ENCODE data around the gene STT3B.

The STT3B gene

GRCh38 chr3:31536497-31536896 is 3.8 kb downstream of the STT3B start:
- Histone ChIP-seq H3K4me2 (ENCODE audit: low read depth, low read length) (no peak overlapping the region; the same call in 1 of the 2 replicates), H3K27ac (ENCODE audit: low read length) (no peak overlapping the region), H2AFZ (ENCODE audit: low read length) (no peak overlapping the region), H3F3A (ENCODE audit: insufficient read depth, low read length) (peaks cover 14% of the 10 kb centered on the region), H3K27me3 (replicated peaks; ENCODE audit: insufficient read depth, low read length) (no peaks in the 10 kb centered on the region), H3K79me2 (ENCODE audit: low read length) (peaks cover 85% of the 10 kb centered on the region), H3K4me3 (ENCODE audit: low read length) (no peak overlapping the region), H3K9me2 (replicated peaks; ENCODE audit: insufficient read depth, low read length) (no peaks in the 10 kb centered on the region), H3K4me1 (ENCODE audit: low read length) (no peaks in the 10 kb centered on the region; the same call in 1 of the 2 replicates), H3K9me3 (replicated peaks; ENCODE audit: insufficient read depth, low read length) (no peaks in the 10 kb centered on the region), H3K36me3 (replicated peaks; ENCODE audit: insufficient read depth, low read length) (no peaks in the 10 kb centered on the region; the same call in 1 of the 2 replicates), H4K20me1 (ENCODE audit: insufficient read depth, low read length) (peaks cover 67% of the 10 kb centered on the region), H3K9ac (ENCODE audit: low read length) (no peak overlapping the region)
- TF ChIP-seq EZH2phosphoT487 (IDR thresholded peaks at IDR 0.05; ENCODE audit: low read length) (no peak), CTCF (IDR thresholded peaks at IDR 0.05; ENCODE audit: low read length) (no peak), EZH2 (optimal IDR thresholded peaks at IDR 0.05; ENCODE audit: low read depth, low read length) (no peak)
- DNase-seq = no peak

GRCh38 chr3:31538801-31539200 is 6.1 kb downstream of the STT3B start:
- no peak overlapping the region for H3K4me2 ChIP-seq (ENCODE audit: low read depth, low read length)
- no peak overlapping the region for H3K4me3 ChIP-seq (ENCODE audit: low read length)
- no peak overlapping the region for H3K27ac ChIP-seq (ENCODE audit: low read length)
- H3K79me2 ChIP-seq (ENCODE audit: low read length) = peaks cover 100% of the 10 kb centered on the region
- no peak for TF ChIP-seq CTCF (IDR thresholded peaks at IDR 0.05; ENCODE audit: low read length)
- no peak for TF ChIP-seq EZH2 (optimal IDR thresholded peaks at IDR 0.05; ENCODE audit: low read depth, low read length)
- TF ChIP-seq EZH2phosphoT487 (IDR thresholded peaks at IDR 0.05; ENCODE audit: low read length) = no peak
- H3F3A ChIP-seq (ENCODE audit: insufficient read depth, low read length) = peaks cover 7% of the 10 kb centered on the region; the same call in 1 of the 2 replicates
- H3K9me2 ChIP-seq (replicated peaks; ENCODE audit: insufficient read depth, low read length) = no peaks in the 10 kb centered on the region
- no peak overlapping the region for H2AFZ ChIP-seq (ENCODE audit: low read length)
- no peaks in the 10 kb centered on the region for H3K27me3 ChIP-seq (replicated peaks; ENCODE audit: insufficient read depth, low read length)
- H3K36me3 ChIP-seq (replicated peaks; ENCODE audit: insufficient read depth, low read length) = no peaks in the 10 kb centered on the region; the same call in 1 of the 2 replicates
- H3K9me3 ChIP-seq (replicated peaks; ENCODE audit: insufficient read depth, low read length) = no peaks in the 10 kb centered on the region
- peaks cover 85% of the 10 kb centered on the region for H4K20me1 ChIP-seq (ENCODE audit: insufficient read depth, low read length)
- DNase-seq = no peak
- no peak overlapping the region for H3K9ac ChIP-seq (ENCODE audit: low read length)
- H3K4me1 ChIP-seq (ENCODE audit: low read length) = no peaks in the 10 kb centered on the region; the same call in 1 of the 2 replicates

GRCh38 chr3:31539275-31539674 is 6.5 kb downstream of the STT3B start:
- no peak for DNase-seq
- peaks cover 86% of the 10 kb centered on the region for H4K20me1 ChIP-seq (ENCODE audit: insufficient read depth, low read length)

More at GRCh38 chr3:31539275-31539674, 6.5 kb downstream of the STT3B start:
- H2AFZ ChIP-seq (ENCODE audit: low read length) = no peak overlapping the region
- H3K9ac ChIP-seq (ENCODE audit: low read length) = no peak overlapping the region
- H3K4me2 ChIP-seq (ENCODE audit: low read depth, low read length) = no peak overlapping the region
- H3K27ac ChIP-seq (ENCODE audit: low read length) = no peak overlapping the region
- no peaks in the 10 kb centered on the region; the same call in 1 of the 2 replicates for H3K4me1 ChIP-seq (ENCODE audit: low read length)
- peaks cover 3% of the 10 kb centered on the region; the same call in 1 of the 2 replicates for H3F3A ChIP-seq (ENCODE audit: insufficient read depth, low read length)
- H3K27me3 ChIP-seq (replicated peaks; ENCODE audit: insufficient read depth, low read length) = no peaks in the 10 kb centered on the region
- H3K9me2 ChIP-seq (replicated peaks; ENCODE audit: insufficient read depth, low read length) = no peaks in the 10 kb centered on the region
- H3K36me3 ChIP-seq (replicated peaks; ENCODE audit: insufficient read depth, low read length) = no peaks in the 10 kb centered on the region; the same call in none of the 2 replicates
- no peak overlapping the region for H3K4me3 ChIP-seq (ENCODE audit: low read length)
- no peaks in the 10 kb centered on the region for H3K9me3 ChIP-seq (replicated peaks; ENCODE audit: insufficient read depth, low read length)
- H3K79me2 ChIP-seq (ENCODE audit: low read length) = peaks cover 100% of the 10 kb centered on the region
- TF ChIP-seq CTCF (IDR thresholded peaks at IDR 0.05; ENCODE audit: low read length) (no peak), EZH2 (optimal IDR thresholded peaks at IDR 0.05; ENCODE audit: low read depth, low read length) (no peak), EZH2phosphoT487 (IDR thresholded peaks at IDR 0.05; ENCODE audit: low read length) (no peak)
